ENCODE measurements around the gene EIF2B5. TPM values are rescaled to one million over a fixed set of nuclear protein-coding genes. Genes with fewer than 3 reads are reported as not detected.
A peak's percentile ranks its signal among the peaks of the same experiment; 100 is the strongest.

EIF2B5 gene
- total RNA-seq, 1 experiment from 2014 or later, result 49.5 TPM

GRCh38 chr3:184171562-184171961, 36.4 kb downstream of the EIF2B5 start:
- no peaks in the 10 kb centered on the region for H3K27me3 ChIP-seq (replicated peaks)
- peak; percentile 40 to 71 for DNase-seq (ENCODE audit: low read depth in 1 of 2, low spot score in 2 of 2)
- H3K4me1 ChIP-seq (replicated peaks), result peaks cover 59% of the 10 kb centered on the region
- H3K4me3 ChIP-seq, result no peak overlapping the region
- no peaks in the 10 kb centered on the region for H3K9me3 ChIP-seq (replicated peaks)
- H3K36me3 ChIP-seq, result peaks cover 67% of the 10 kb centered on the region
- H3K27ac ChIP-seq, result no peak overlapping the region; the same call in 1 of the 2 replicates

GRCh38 chr3:184172681-184173373, 37.7 kb downstream of the EIF2B5 start:
- peak; percentile 66 to 74 for DNase-seq (ENCODE audit: low read depth in 1 of 2, low spot score in 2 of 2)
- H3K27me3 ChIP-seq (replicated peaks), result no peaks in the 10 kb centered on the region
- H3K4me3 ChIP-seq, result no peak overlapping the region
- H3K4me1 ChIP-seq (replicated peaks), result peaks cover 69% of the 10 kb centered on the region
- no peaks in the 10 kb centered on the region for H3K9me3 ChIP-seq (replicated peaks)
- peaks cover 66% of the 10 kb centered on the region for H3K36me3 ChIP-seq
- peak overlapping the region; percentile 50 for H3K27ac ChIP-seq

GRCh38 chr3:184173374-184173722, 38.2 kb downstream of the EIF2B5 start:
- H3K4me3 ChIP-seq, result no peak overlapping the region
- no peak for DNase-seq (ENCODE audit: low read depth in 1 of 2, low spot score in 2 of 2)
- peaks cover 69% of the 10 kb centered on the region for H3K4me1 ChIP-seq (replicated peaks)
- peaks cover 67% of the 10 kb centered on the region for H3K36me3 ChIP-seq
- H3K27me3 ChIP-seq (replicated peaks), result no peaks in the 10 kb centered on the region
- H3K9me3 ChIP-seq (replicated peaks), result no peaks in the 10 kb centered on the region
- H3K27ac ChIP-seq, result peak overlapping the region; percentile 50

GRCh38 chr3:184174284-184174645, 39.1 kb downstream of the EIF2B5 start:
- H3K27ac ChIP-seq, result no peak overlapping the region
- DNase-seq (ENCODE audit: low read depth in 1 of 2, low spot score in 2 of 2), result no peak
- H3K4me3 ChIP-seq, result no peak overlapping the region
- no peaks in the 10 kb centered on the region for H3K9me3 ChIP-seq (replicated peaks)
- peaks cover 61% of the 10 kb centered on the region for H3K4me1 ChIP-seq (replicated peaks)
- peaks cover 73% of the 10 kb centered on the region for H3K36me3 ChIP-seq
- no peaks in the 10 kb centered on the region for H3K27me3 ChIP-seq (replicated peaks)

GRCh38 chr3:184174646-184175492, 39.7 kb downstream of the EIF2B5 start, which contains the start of gene AP2M1:
Gene AP2M1 (plus strand): TSS chr3:184174855. CDS start chr3:184176994, 2,139 bp downstream.
- H3K36me3 ChIP-seq, result peaks cover 73% of the 10 kb centered on the region
- peaks cover 65% of the 10 kb centered on the region for H3K4me1 ChIP-seq (replicated peaks)
- H3K4me3 ChIP-seq, result peak within 1 kb of the TSS; percentile 88
- DNase-seq (ENCODE audit: low read depth in 1 of 2, low spot score in 2 of 2), result peak; percentile 95 to 98
- peak within 1 kb of the TSS; percentile 66 for H3K27ac ChIP-seq
- no peaks in the 10 kb centered on the region for H3K27me3 ChIP-seq (replicated peaks)
- no peaks in the 10 kb centered on the region for H3K9me3 ChIP-seq (replicated peaks)

GRCh38 chr3:184175506-184175905, 40.3 kb downstream of the EIF2B5 start:
- Histone ChIP-seq H3K9me3 (replicated peaks) (no peaks in the 10 kb centered on the region), H3K27me3 (replicated peaks) (no peaks in the 10 kb centered on the region), H3K27ac (peak overlapping the region; percentile 66), H3K4me1 (replicated peaks) (peaks cover 71% of the 10 kb centered on the region), H3K36me3 (peaks cover 73% of the 10 kb centered on the region), H3K4me3 (peak overlapping the region; percentile 88)
- peak in 1 of 2 experiments; percentile 19 for DNase-seq (ENCODE audit: low read depth in 1 of 2, low spot score in 2 of 2)

- peaks cover 70% of the 10 kb centered on the region for H3K4me1 ChIP-seq (replicated peaks)
- H3K36me3 ChIP-seq, result peaks cover 73% of the 10 kb centered on the region
- H3K9me3 ChIP-seq (replicated peaks), result no peaks in the 10 kb centered on the region
- no peak for DNase-seq (ENCODE audit: low read depth in 1 of 2, low spot score in 2 of 2)
- peak overlapping the region; percentile 66 for H3K27ac ChIP-seq
- H3K27me3 ChIP-seq (replicated peaks), result no peaks in the 10 kb centered on the region
- peak overlapping the region; percentile 88 for H3K4me3 ChIP-seq
Observed at GRCh38 chr3:184175981-184176376, 40.8 kb downstream of the EIF2B5 start.

GRCh38 chr3:184176377-184177330, 41.5 kb downstream of the EIF2B5 start:
- H3K27me3 ChIP-seq (replicated peaks), result no peaks in the 10 kb centered on the region
- peak overlapping the region; percentile 66 for H3K27ac ChIP-seq
- H3K4me3 ChIP-seq, result peak overlapping the region; percentile 88
- H3K9me3 ChIP-seq (replicated peaks), result no peaks in the 10 kb centered on the region
- peaks cover 64% of the 10 kb centered on the region for H3K4me1 ChIP-seq (replicated peaks)
- DNase-seq (ENCODE audit: low read depth in 1 of 2, low spot score in 2 of 2), result peak; percentile 94 to 96
- peaks cover 73% of the 10 kb centered on the region for H3K36me3 ChIP-seq

- Histone ChIP-seq H3K36me3 (peaks cover 73% of the 10 kb centered on the region), H3K4me3 (peak overlapping the region; percentile 88), H3K27ac (peak overlapping the region; percentile 9; the same call in 1 of the 2 replicates), H3K9me3 (replicated peaks) (no peaks in the 10 kb centered on the region), H3K27me3 (replicated peaks) (no peaks in the 10 kb centered on the region), H3K4me1 (replicated peaks) (peaks cover 57% of the 10 kb centered on the region)
- DNase-seq (ENCODE audit: low read depth in 1 of 2, low spot score in 2 of 2), result no peak
Observed at GRCh38 chr3:184177331-184177731, 42.2 kb downstream of the EIF2B5 start.

GRCh38 chr3:184177767-184178306, 42.7 kb downstream of the EIF2B5 start:
- no peak overlapping the region for H3K4me3 ChIP-seq

GRCh38 chr3:184178521-184179138, 43.5 kb downstream of the EIF2B5 start:
- H3K9me3 ChIP-seq (replicated peaks), result no peaks in the 10 kb centered on the region
- no peak overlapping the region for H3K4me3 ChIP-seq
- no peaks in the 10 kb centered on the region for H3K27me3 ChIP-seq (replicated peaks)
- DNase-seq (ENCODE audit: low read depth in 1 of 2, low spot score in 2 of 2), result no peak
- H3K36me3 ChIP-seq, result peaks cover 79% of the 10 kb centered on the region
- peaks cover 44% of the 10 kb centered on the region for H3K4me1 ChIP-seq (replicated peaks)
- no peak overlapping the region for H3K27ac ChIP-seq

More at GRCh38 chr3:184177767-184178306, 42.7 kb downstream of the EIF2B5 start:
- no peaks in the 10 kb centered on the region for H3K9me3 ChIP-seq (replicated peaks)
- peaks cover 78% of the 10 kb centered on the region for H3K36me3 ChIP-seq
- no peak for DNase-seq (ENCODE audit: low read depth in 1 of 2, low spot score in 2 of 2)
- H3K4me1 ChIP-seq (replicated peaks), result peaks cover 52% of the 10 kb centered on the region
- H3K27me3 ChIP-seq (replicated peaks), result no peaks in the 10 kb centered on the region
- H3K27ac ChIP-seq, result no peak overlapping the region

GRCh38 chr3:184180165-184180564, 45.0 kb downstream of the EIF2B5 start:
- H3K36me3 ChIP-seq, result peaks cover 85% of the 10 kb centered on the region
- peak; percentile 27 to 78 for DNase-seq (ENCODE audit: low read depth in 1 of 2, low spot score in 2 of 2)
- H3K27ac ChIP-seq, result no peak overlapping the region

More at GRCh38 chr3:184180165-184180564, 45.0 kb downstream of the EIF2B5 start:
- H3K4me1 ChIP-seq (replicated peaks), result peaks cover 40% of the 10 kb centered on the region
- no peaks in the 10 kb centered on the region for H3K27me3 ChIP-seq (replicated peaks)
- no peak overlapping the region for H3K4me3 ChIP-seq
- H3K9me3 ChIP-seq (replicated peaks), result no peaks in the 10 kb centered on the region

Measured in SJSA1 (cell line).